Keratinocyte (primary cell): ENCODE data around the gene OR6J1. TPM values are rescaled to one million over a fixed set of nuclear protein-coding genes. Genes with fewer than 3 reads are reported as not detected.
A peak's percentile ranks its signal among the peaks of the same experiment; 100 is the strongest.

Experiments
- DNase-seq: peaks from one replicate; pipeline ENCODE4 v3.0.0-alpha.2; 2011; ENCODE audit warnings: low read depth, missing footprints, low spot score
- FAIRE-seq: peaks from 2 replicates; lab custom pipeline; 2011; peaks lifted over from hg19 to GRCh38; lab: Jason Lieb, UNC
- H2AFZ ChIP-seq: 2 replicates; pipeline ENCODE4 v1.6.0; 2012; ENCODE audit warnings: low read length, control low read depth, inconsistent platforms; ENCODE audit not compliant: control insufficient read depth
- H3K27ac ChIP-seq: 2 replicates; pipeline ENCODE4 v1.5.1; 2011; ENCODE audit warnings: low read length; ENCODE audit not compliant: control insufficient read depth, insufficient read depth
- H3K27me3 ChIP-seq: 3 replicates; pipeline ENCODE4 v1.6.0; 2011; ENCODE audit warnings: low read length; ENCODE audit not compliant: control insufficient read depth, insufficient read depth; ENCODE audit errors: extremely low read depth
- H3K36me3 ChIP-seq, 2 experiments: 2 replicates in 1 of 2; 3 replicates in 1 of 2; pipeline ENCODE4 v1.5.1; 2011; ENCODE audit warnings: low read length in 2 of 2, mild to moderate bottlenecking in 1 of 2; ENCODE audit not compliant: control insufficient read depth in 2 of 2, insufficient read depth in 2 of 2; ENCODE audit errors: extremely low read depth in 1 of 2
- H3K4me1 ChIP-seq: 3 replicates; pipeline ENCODE4 v1.5.1; 2011; ENCODE audit warnings: low read length; ENCODE audit not compliant: control insufficient read depth, insufficient read depth; ENCODE audit errors: extremely low read depth
- H3K4me2 ChIP-seq: 3 replicates; pipeline ENCODE4 v1.6.0; 2011; ENCODE audit warnings: low read depth, low read length; ENCODE audit not compliant: control insufficient read depth, insufficient read depth; ENCODE audit errors: extremely low read depth
- H3K4me3 ChIP-seq, 3 experiments: fragments of 200-600 bp in 1 of 3; sonication (generic) in 1 of 3; 2 replicates in 2 of 3; 3 replicates in 1 of 3; pipeline ENCODE4 v1.5.1; 2011 to 2016; ENCODE audit warnings: low read length in 3 of 3, mild to moderate bottlenecking in 3 of 3, control low read depth in 2 of 3, inconsistent platforms in 1 of 3, low read depth in 1 of 3, mixed read lengths in 1 of 3, mixed run types in 1 of 3, moderate library complexity in 1 of 3; ENCODE audit not compliant: control insufficient read depth in 2 of 3, insufficient read depth in 2 of 3; ENCODE audit errors: extremely low read depth in 1 of 3
- H3K79me2 ChIP-seq: 2 replicates; pipeline ENCODE4 v1.6.0; 2012; ENCODE audit warnings: low read length; ENCODE audit not compliant: control insufficient read depth, insufficient read depth
- H3K9ac ChIP-seq: 3 replicates; pipeline ENCODE4 v1.6.0; 2011; ENCODE audit warnings: low read length; ENCODE audit not compliant: control insufficient read depth, insufficient read depth; ENCODE audit errors: extremely low read depth
- H3K9me1 ChIP-seq: 3 replicates; pipeline ENCODE4 v1.6.0; 2011; ENCODE audit warnings: low read length; ENCODE audit not compliant: control insufficient read depth, insufficient read depth; ENCODE audit errors: extremely low read depth
- H3K9me3 ChIP-seq: 2 replicates; pipeline ENCODE4 v1.5.1; 2012; ENCODE audit warnings: low read depth, low read length; ENCODE audit not compliant: control insufficient read depth
- H4K20me1 ChIP-seq: 3 replicates; pipeline ENCODE4 v1.6.0; 2011; ENCODE audit warnings: low read length; ENCODE audit not compliant: control insufficient read depth, insufficient read depth; ENCODE audit errors: extremely low read depth
- EZH2 ChIP-seq: IDR thresholded peaks from one replicate; pipeline ENCODE4 v1.6.1; 2012; ENCODE audit warnings: inconsistent platforms, mild to moderate bottlenecking, low read length, moderate library complexity
- dilution Hi-C: fragments of 300-500 bp; cut with MboI; formaldehyde crosslinking; loops from one replicate; pipeline ENCODE4 v1.7.0; 2020; ENCODE audit warnings: low sequenced_read_pairs; ENCODE audit not compliant: extremely low pct_ligation_motif_present
- polyA plus RNA-seq, 5 experiments: library from polyadenylated mRNA; depleted of rRNA in 3 of 5; stranded (reverse) in 3 of 5; stranded (forward) in 1 of 5; unstranded in 1 of 5; fragments of >200 nt; gene quantifications; 1 replicate in 1 of 5; 2 replicates in 3 of 5; 3 replicates in 1 of 5; pipeline versions ENCODE4 v1.2.1 to v1.2.3, GENCODE V29; 2011 to 2012; ENCODE audit warnings: missing spikeins in 2 of 5, low read depth in 1 of 5, low replicate concordance in 1 of 5
- TF ChIP-seq, protein P1 (sequence below), 3 experiments: IDR thresholded peaks in 1 of 3; conservative IDR thresholded peaks in 1 of 3; optimal IDR thresholded peaks in 1 of 3; 2 replicates in 2 of 3; 3 replicates in 1 of 3; pipeline versions ENCODE3 to v1.5.1; 2011; ENCODE audit warnings: low read length in 3 of 3, mild to moderate bottlenecking in 3 of 3, moderate library complexity in 2 of 3, control low read depth in 1 of 3, inconsistent platforms in 1 of 3; ENCODE audit not compliant: insufficient read depth in 2 of 3; ENCODE audit errors: extremely low read depth in 1 of 3

Gene OR6J1
- polyA plus RNA-seq, 1 donor (not counting 4 experiments of a cell fraction or from before 2014, with no cell fraction given): not detected

DNA sequence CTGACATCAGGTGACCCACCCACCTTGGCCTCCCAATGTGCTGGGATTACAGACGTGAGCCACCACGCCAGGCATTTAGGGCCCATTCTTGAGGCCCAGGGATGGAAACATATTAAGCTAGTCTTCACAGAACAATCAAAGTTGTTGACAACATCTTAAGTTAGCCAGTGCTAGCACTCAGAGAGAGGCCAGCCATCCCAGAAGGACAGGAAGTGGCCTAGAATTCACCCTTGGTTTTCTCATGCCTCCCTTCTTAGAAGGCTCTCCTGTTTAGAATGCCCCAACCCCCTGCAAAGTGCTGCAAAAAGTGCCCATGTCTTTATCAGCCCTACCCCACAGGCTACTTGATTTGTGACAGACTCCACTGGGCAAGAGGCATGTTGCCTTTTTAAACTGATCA, 12.1 kb upstream of the OR6J1 start:
- Histone ChIP-seq H4K20me1 (no peaks in the 10 kb centered on the region), H3K36me3 (no peaks in the 10 kb centered on the region), H2AFZ (no peak overlapping the region), H3K27ac (no peak overlapping the region), H3K4me1 (peaks cover 12% of the 10 kb centered on the region), H3K9me3 (no peaks in the 10 kb centered on the region), H3K4me2 (no peak overlapping the region), H3K27me3 (peaks cover 2% of the 10 kb centered on the region), H3K9ac (no peak overlapping the region), H3K79me2 (no peaks in the 10 kb centered on the region), H3K4me3 (no peak overlapping the region), H3K9me1 (no peaks in the 10 kb centered on the region)
- no peak for DNase-seq
- FAIRE-seq: no peak
- dilution Hi-C loops: no loop called here
- no peak for TF ChIP-seq EZH2
- TF ChIP-seq, protein P1, sequence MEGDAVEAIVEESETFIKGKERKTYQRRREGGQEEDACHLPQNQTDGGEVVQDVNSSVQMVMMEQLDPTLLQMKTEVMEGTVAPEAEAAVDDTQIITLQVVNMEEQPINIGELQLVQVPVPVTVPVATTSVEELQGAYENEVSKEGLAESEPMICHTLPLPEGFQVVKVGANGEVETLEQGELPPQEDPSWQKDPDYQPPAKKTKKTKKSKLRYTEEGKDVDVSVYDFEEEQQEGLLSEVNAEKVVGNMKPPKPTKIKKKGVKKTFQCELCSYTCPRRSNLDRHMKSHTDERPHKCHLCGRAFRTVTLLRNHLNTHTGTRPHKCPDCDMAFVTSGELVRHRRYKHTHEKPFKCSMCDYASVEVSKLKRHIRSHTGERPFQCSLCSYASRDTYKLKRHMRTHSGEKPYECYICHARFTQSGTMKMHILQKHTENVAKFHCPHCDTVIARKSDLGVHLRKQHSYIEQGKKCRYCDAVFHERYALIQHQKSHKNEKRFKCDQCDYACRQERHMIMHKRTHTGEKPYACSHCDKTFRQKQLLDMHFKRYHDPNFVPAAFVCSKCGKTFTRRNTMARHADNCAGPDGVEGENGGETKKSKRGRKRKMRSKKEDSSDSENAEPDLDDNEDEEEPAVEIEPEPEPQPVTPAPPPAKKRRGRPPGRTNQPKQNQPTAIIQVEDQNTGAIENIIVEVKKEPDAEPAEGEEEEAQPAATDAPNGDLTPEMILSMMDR (optimal IDR thresholded peaks at IDR 0.05 in 1 of 3, IDR thresholded peaks at IDR 0.05 in 1 of 3, conservative IDR thresholded peaks at IDR 0.05 in 1 of 3; ENCODE audit: extremely low read depth in 1 of 3, insufficient read depth in 2 of 3, low read length in 3 of 3): no peak

DNA sequence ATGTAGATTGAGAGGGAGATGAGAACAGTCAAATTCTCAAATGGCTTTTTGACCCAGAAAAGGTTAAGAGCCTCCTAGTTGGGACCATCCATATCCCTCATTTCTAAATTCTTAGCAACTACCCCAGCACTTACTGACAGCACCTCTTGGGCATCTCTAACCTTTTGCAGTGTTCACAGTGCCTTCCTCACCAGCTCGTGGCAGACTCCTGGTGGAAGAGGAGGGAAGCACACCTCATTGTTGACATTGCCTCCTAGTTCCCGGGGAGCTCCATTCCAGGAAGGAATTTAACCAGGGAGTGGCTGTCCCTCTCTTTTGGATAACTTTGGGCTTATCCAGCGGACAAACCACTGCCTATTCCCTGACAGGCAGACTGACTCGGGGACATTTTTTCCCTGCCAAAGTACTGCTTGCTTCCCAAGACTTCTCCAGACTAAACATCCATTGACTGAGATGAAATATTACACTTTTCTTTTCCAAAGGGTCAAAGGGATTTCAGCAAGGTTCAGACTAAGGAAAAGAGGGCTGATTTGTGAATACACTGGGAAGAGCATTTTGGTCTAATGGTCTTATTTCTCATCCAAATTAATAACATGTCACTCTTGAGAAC, 9.0 kb upstream of the OR6J1 start:
- FAIRE-seq (peak; percentile 82), DNase-seq (no peak)
- Histone ChIP-seq H2AFZ (peak overlapping the region; percentile 76), H3K9me3 (no peaks in the 10 kb centered on the region), H3K79me2 (no peaks in the 10 kb centered on the region), H3K4me1 (peaks cover 21% of the 10 kb centered on the region), H3K9ac (no peak overlapping the region), H3K27ac (no peak overlapping the region), H3K27me3 (peaks cover 3% of the 10 kb centered on the region), H3K36me3 (no peaks in the 10 kb centered on the region), H3K9me1 (no peaks in the 10 kb centered on the region), H3K4me3 (no peak overlapping the region), H4K20me1 (no peaks in the 10 kb centered on the region), H3K4me2 (no peak overlapping the region)
- dilution Hi-C loops: no loop called here
- TF ChIP-seq, protein P1 (optimal IDR thresholded peaks at IDR 0.05 in 1 of 3, IDR thresholded peaks at IDR 0.05 in 1 of 3, conservative IDR thresholded peaks at IDR 0.05 in 1 of 3; ENCODE audit: extremely low read depth in 1 of 3, insufficient read depth in 2 of 3, low read length in 3 of 3): peak; percentile 88 to 99 (median 96)
- TF ChIP-seq EZH2: no peak
